Measurements from ENCODE around the gene ACSF2. TPM values are rescaled to one million over a fixed set of nuclear protein-coding genes. Genes with fewer than 3 reads are reported as not detected.

The ACSF2 gene
- total and polyA plus RNA-seq, 2 of the 13 experiments (the other 11 are each of a cell fraction or from before 2014, with no cell fraction given), result 87.3 to 109 TPM

DNA sequence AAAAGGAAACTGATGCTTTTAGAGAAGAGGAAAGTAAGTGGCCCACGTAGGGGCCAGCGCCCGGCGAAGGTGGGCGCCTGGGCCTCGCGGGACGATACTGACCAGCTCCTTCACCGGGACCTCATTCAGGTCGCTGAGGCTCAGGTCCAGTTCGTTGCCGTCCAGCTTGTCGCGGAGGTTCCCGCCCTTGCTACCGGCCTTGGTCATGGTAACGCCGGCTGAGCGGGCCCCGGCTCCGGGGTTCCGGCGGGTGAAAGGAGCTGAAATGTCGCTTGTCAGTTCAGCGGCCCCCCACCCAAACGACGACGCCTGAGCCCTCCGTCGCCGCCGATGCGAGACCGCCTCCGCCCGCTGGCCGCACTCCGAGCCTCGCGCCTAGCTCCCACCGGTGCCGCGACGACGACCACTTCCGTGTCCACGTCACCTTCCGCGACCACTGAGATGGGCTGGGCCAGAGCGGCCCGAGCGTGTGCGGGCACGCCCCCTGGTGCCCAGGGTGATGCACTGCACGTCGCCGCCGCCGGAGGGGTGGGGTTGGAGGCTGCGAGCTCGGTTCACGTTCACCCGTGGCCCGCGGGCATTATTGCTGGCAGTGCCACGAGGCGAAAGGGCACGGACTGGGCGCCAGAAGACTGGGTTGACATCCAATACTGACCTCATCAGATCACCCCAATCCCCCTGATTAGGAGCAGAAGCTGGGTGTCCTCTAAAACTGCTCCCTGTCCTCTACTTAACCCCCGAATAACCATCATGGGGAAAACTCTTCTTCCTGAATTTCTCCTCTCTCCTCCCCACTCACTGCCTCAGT, 28.7 kb upstream of the ACSF2 start, which contains the start of gene LRRC59 (continued):
- no peak for TF ChIP-seq ZNF282 (IDR thresholded peaks at IDR 0.05; ENCODE audit: partially characterized antibody)
- TF ChIP-seq KAT2B (IDR thresholded peaks at IDR 0.05; ENCODE audit: borderline replicate concordance, low read depth, low read length), result no peak
- peak; percentile 100 for TF ChIP-seq POGZ (CRISPR knock-in tag; IDR thresholded peaks at IDR 0.05)
- TF ChIP-seq GLMP (CRISPR knock-in tag; IDR thresholded peaks at IDR 0.05; ENCODE audit: borderline replicate concordance), result no peak
- TF ChIP-seq, protein P1, sequence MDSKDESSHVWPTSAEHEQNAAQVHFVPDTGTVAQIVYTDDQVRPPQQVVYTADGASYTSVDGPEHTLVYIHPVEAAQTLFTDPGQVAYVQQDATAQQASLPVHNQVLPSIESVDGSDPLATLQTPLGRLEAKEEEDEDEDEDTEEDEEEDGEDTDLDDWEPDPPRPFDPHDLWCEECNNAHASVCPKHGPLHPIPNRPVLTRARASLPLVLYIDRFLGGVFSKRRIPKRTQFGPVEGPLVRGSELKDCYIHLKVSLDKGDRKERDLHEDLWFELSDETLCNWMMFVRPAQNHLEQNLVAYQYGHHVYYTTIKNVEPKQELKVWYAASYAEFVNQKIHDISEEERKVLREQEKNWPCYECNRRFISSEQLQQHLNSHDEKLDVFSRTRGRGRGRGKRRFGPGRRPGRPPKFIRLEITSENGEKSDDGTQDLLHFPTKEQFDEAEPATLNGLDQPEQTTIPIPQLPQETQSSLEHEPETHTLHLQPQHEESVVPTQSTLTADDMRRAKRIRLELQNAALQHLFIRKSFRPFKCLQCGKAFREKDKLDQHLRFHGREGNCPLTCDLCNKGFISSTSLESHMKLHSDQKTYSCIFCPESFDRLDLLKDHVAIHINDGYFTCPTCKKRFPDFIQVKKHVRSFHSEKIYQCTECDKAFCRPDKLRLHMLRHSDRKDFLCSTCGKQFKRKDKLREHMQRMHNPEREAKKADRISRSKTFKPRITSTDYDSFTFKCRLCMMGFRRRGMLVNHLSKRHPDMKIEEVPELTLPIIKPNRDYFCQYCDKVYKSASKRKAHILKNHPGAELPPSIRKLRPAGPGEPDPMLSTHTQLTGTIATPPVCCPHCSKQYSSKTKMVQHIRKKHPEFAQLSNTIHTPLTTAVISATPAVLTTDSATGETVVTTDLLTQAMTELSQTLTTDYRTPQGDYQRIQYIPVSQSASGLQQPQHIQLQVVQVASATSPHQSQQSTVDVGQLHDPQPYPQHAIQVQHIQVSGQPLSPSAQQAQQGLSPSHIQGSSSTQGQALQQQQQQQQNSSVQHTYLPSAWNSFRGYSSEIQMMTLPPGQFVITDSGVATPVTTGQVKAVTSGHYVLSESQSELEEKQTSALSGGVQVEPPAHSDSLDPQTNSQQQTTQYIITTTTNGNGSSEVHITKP (CRISPR knock-in tag; IDR thresholded peaks at IDR 0.05; ENCODE audit: low read depth), result peak; percentile 85
- TF ChIP-seq ZNF280B (CRISPR knock-in tag; IDR thresholded peaks at IDR 0.05; ENCODE audit: borderline replicate concordance), result peak; percentile 99
- TF ChIP-seq HMGA1 (CRISPR knock-in tag; conservative IDR thresholded peaks at IDR 0.05), result no peak
- TF ChIP-seq TCF7 (IDR thresholded peaks at IDR 0.05; ENCODE audit: low read depth), result no peak
- peak; percentile 99 for TF ChIP-seq ZNF747 (CRISPR knock-in tag; IDR thresholded peaks at IDR 0.05; ENCODE audit: borderline replicate concordance)
- TF ChIP-seq DMTF1 (CRISPR knock-in tag; IDR thresholded peaks at IDR 0.05), result 0 out of 2 replicates have a peak, but pooled peaks have one; percentile 75
- TF ChIP-seq ZNF724P (CRISPR knock-in tag; IDR thresholded peaks at IDR 0.05; ENCODE audit: borderline replicate concordance), result peak; percentile 99
- peak; percentile 94 for TF ChIP-seq PCBP1 (IDR thresholded peaks at IDR 0.05; ENCODE audit: borderline replicate concordance, low read depth, low read length)
- peak; percentile 93 for TF ChIP-seq ZNF546 (CRISPR knock-in tag; conservative IDR thresholded peaks at IDR 0.05)
- peak; percentile 55 for TF ChIP-seq ZBTB21 (CRISPR knock-in tag; IDR thresholded peaks at IDR 0.05)
- peak; percentile 100 for TF ChIP-seq KDM2A (CRISPR knock-in tag; IDR thresholded peaks at IDR 0.05; ENCODE audit: borderline replicate concordance, low read depth)
- no peak; the same call in 1 of the 2 replicates for TF ChIP-seq DNMT3B (CRISPR knock-in tag; conservative IDR thresholded peaks at IDR 0.05)
- peak; percentile 83; the same call in 1 of the 2 replicates for TF ChIP-seq SMYD3 (CRISPR knock-in tag; IDR thresholded peaks at IDR 0.05)
- TF ChIP-seq ZNF749 (CRISPR knock-in tag; IDR thresholded peaks at IDR 0.05; ENCODE audit: borderline replicate concordance), result peak; percentile 97
- TF ChIP-seq MEIS2 (CRISPR knock-in tag; IDR thresholded peaks at IDR 0.05), result peak; percentile 92; the same call in 1 of the 2 replicates
- TF ChIP-seq ZNF598 (CRISPR knock-in tag; IDR thresholded peaks at IDR 0.05; ENCODE audit: borderline replicate concordance), result peak; percentile 98
- peak; percentile 99 for TF ChIP-seq IRF2 (CRISPR knock-in tag; IDR thresholded peaks at IDR 0.05)

Data from HepG2 (cell line).